ENCODE data around the gene PRIMPOL.
A peak's percentile ranks its signal among the peaks of the same experiment; 100 is the strongest.
"Not testable (repeated sequence)": the region's sequence is repeated elsewhere in the genome, so short reads cannot be mapped to it uniquely, and the experiment has no call there.

Gene PRIMPOL, protein sequence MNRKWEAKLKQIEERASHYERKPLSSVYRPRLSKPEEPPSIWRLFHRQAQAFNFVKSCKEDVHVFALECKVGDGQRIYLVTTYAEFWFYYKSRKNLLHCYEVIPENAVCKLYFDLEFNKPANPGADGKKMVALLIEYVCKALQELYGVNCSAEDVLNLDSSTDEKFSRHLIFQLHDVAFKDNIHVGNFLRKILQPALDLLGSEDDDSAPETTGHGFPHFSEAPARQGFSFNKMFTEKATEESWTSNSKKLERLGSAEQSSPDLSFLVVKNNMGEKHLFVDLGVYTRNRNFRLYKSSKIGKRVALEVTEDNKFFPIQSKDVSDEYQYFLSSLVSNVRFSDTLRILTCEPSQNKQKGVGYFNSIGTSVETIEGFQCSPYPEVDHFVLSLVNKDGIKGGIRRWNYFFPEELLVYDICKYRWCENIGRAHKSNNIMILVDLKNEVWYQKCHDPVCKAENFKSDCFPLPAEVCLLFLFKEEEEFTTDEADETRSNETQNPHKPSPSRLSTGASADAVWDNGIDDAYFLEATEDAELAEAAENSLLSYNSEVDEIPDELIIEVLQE

DNA sequence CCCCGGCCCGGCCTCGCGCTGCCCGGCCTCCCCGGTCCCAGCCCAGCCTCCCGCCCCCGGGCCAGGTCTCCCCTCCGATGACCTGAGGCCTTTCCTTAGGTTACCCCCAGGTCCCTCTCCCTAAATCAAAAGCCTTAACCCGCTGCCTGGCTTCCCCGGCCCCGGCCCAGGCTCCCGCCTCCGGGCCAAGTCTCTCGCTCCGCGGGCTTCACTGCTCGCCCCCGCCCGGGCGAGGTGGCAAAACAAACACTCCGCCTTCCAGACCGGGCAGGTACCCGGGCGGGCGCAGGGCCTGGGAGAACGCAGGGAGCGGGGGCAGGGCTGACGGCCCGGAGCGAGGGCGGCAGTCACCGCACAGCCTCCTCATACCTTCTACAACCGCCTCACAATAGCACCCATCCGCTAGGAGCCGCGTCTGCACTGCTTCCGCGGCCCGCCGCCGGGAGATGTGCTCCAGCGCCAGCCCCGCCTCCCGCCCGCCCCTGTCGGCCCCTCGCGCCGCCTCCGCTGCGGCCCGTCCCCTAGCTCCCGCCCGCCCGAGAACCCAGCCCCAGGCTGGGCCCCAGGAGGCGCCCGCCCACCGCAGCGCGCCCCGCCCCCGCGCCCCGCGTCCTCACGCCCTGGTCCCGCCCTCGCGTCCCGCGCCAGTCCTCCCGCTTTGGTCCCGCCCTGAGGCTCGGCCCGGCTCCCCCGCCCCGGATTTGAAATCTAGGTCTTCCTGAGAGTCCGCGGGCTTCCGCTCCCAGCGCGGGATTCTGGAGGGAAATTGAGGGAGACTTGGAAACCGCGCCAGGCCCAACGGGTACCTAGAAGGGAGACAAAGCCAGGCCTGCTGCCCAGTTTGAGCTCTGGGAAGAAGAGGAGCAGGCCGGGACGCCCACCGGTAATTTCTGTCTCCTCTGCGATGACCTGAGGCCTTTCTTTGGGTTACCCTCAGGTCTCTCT is at the start of gene PRIMPOL, which contains the start of gene CASP3:
Gene PRIMPOL (plus strand): TSS at position 713 of the 945 bp plus-strand sequence. CDS start 7,403 bp downstream, outside the sequence.
Gene CASP3 (minus strand): TSS at position 422 of the 945 bp plus-strand sequence. CDS start 10,994 bp downstream, outside the sequence.
- peak; percentile 25 for DNase-seq (ENCODE audit: low spot score)

DNA sequence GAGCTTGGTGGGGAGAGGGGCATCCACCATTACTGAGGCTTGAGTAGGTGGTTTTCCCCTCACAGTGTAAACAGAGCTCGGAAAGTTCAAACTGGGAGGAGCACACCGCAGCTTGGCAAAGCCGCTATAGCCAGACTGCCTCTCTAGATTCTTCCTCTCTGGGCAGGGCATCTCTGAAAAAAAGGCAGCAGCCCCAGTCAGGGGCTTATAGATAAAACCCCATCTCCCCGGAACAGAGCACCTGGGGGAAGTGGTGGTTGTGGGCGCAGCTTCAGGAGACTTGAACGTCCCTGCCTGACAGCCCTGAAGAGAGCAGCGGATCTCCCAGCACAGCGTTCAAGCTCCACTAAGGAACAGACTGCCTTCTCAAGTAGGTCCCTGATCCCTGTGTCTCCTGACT is 48.6 kb upstream of the PRIMPOL start:
- not testable (repeated sequence) for DNase-seq (ENCODE audit: low spot score)

DNA sequence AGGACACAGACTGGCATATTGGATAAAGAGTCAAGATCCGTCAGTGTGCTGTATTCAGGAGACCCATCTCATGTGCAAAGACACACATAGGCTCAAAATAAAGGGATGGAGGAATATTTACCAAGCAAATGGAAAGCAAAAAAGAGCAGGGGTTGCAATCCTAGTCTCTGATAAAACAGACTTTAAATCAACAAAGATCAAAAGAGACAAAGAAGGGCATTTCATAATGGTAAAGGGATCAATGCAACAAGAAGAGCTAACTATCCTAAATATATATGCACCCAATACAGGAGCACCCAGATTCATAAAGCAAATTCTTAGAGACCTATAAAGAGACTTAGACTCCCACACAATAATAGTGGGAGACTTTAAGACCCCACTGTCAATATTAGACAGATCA is 46.7 kb upstream of the PRIMPOL start:
- DNase-seq (ENCODE audit: low spot score): not testable (repeated sequence)

DNA sequence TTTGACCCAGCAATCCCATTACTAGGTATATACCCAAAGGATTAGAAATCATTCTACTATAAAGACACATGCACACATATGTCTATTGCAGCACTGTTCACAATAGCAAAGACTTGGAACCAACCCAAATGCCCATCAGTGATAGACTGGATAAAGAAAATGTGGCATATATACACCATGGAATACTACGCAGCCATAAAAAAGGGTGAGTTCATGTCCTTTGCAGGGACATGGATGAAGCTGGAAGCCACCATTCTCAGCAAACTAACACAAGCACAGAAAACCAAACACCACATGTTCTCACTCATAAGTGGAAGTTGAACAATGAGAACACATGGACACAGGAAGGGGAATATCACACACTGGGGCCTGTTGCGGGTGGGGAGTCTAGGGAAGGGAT is 42.1 kb upstream of the PRIMPOL start:
- not testable (repeated sequence) for DNase-seq (ENCODE audit: low spot score)

DNA sequence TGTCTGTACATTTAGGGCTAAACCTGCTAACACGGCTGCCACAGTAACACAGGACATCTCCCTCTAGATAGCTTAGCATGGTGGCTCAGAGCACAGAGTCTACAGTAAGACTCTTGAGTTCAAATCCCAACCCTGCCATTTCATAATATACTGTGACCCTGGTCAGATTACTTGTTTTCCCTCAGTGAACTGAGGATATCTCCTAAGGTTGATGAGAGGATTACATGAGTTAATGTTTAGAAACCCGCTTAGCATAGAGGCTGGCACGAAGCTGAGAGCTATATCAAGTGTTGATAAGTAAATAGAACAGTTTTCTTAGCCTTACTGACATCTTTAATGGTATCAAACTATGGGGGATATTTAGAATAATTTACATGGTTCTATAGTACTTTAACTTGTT is 37.5 kb upstream of the PRIMPOL start:
- DNase-seq (ENCODE audit: low spot score): no peak

DNA sequence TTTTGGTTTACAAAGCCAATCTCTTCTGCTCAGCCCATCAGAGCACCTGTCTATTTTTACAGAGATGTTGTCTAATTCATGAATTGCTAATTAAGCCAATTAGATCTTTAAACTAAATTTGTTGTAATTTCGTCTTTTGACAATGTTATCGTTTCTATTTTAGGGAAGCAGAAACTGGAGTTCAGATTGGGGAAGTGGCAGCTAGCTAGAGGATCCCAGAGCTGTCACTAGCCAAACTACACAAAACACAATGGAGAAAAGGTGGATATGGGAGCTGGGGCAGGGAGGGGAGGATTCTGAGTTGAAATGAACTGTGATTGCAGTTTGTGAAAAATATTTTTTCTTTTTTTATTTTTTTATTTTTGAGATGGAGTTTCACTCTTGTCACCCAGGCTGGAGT is 36.1 kb upstream of the PRIMPOL start:
- DNase-seq (ENCODE audit: low spot score): no peak

DNA sequence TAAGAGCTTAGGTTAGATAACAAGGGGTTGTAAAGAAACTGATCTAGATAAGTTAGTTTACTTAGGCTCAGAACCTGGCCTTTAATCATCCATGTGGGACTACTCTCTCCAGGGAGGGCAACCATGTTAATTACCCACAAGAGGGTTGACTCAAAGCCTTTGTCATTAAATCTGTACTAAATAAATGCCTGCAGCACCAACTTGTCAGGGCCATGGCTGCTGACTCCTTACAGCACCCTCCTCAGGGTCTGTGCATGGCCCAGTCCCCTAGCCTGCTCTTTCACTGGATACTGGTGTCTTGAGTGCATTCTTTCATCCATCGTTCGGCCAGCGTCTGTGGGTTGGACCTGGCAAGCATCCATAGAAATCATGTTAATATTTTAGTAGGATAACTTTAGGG is 35.0 kb upstream of the PRIMPOL start:
- no peak for DNase-seq (ENCODE audit: low spot score)

DNA sequence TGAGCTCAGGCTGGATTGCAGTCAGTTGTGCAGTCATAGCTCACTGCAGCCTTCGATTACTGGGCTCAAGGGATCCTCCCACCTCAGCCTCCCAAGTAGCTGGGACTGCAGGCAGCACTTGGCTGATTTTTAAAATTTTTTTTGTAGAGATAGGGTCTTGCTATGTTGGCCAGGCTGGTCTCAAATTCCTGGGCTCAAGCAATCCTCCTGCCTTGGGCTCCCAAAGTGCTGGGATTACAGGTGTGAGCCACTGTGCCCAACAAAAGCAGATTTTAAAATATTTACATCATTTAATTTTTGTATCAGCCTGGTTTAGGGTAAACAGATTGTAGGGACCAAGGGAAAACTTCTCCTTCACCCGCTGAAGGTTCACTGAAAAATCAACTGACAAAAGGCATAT is 33.4 kb upstream of the PRIMPOL start:
- not testable (repeated sequence) for DNase-seq (ENCODE audit: low spot score)

DNA sequence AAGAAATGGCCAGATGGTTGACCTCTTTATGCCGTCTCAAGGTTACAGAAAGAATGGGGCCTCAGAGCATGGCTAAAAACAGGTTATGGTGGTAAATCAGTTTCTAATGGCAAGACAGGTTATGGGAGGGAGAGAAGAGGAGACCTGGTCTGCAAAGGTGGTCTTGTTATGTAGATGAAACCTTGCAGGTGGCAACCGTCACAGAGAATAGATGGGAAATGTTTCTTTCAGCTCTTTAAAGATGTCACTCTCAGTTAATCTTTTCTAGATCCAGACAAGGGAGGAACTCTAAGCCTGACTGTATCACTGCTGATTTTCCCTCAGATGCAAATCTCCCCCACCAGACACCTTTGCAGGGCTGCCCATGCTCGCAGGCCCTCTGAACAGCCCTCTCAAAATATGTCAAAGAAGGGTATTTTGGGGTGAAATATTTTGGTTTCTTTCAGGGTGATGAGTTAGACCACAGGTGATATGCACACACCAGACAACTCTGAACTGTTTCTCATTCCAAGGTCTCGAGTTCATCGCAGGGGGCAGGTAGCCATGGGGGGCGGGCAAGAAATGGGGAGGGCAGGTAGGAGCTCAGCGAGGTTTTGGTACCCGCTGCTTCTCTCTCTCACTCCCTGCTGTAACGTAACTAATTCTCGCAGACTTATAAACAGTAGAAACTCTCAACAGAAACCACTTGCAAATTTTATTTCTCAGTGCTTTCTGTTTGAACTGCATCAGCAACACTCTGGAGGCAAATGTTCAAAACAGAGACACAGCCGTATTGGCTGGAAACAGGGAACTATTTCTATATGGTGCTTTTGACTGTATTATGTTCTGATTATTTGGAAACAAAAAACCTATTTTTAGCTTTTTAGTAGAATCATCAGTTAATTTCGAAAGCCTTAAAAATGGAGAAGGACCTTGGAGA is 32.6 kb upstream of the PRIMPOL start:
- DNase-seq (ENCODE audit: low spot score): no peak

DNA sequence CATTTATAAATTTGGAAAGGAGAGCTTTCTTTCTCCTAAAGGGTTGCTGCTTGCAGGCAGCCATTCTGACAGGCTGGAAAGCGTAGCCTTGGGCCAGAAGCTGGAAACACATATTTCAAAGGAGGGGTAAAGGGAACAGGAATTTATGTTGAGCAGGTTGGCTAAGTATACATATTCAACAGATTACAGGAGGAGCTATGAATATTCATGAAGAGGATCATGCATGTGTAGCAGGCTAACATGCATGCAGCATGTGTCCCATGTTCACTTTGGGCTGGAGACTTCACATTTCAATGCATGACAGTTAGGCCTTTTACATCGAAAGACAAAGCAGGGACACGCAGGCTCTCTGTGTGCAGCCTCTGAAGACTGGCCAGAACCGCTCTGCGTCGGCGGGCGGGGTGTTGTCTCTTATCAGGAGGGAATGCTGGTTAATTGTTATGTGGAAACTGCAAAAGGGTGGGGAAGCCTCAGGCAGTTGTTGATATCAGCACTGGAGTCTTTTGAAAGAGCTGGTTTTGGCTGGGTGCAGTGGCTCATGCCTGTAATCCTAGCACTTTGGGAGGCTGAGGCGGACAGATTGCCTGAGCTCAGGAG is 31.8 kb upstream of the PRIMPOL start:
- no peak for DNase-seq (ENCODE audit: low spot score)

DNA sequence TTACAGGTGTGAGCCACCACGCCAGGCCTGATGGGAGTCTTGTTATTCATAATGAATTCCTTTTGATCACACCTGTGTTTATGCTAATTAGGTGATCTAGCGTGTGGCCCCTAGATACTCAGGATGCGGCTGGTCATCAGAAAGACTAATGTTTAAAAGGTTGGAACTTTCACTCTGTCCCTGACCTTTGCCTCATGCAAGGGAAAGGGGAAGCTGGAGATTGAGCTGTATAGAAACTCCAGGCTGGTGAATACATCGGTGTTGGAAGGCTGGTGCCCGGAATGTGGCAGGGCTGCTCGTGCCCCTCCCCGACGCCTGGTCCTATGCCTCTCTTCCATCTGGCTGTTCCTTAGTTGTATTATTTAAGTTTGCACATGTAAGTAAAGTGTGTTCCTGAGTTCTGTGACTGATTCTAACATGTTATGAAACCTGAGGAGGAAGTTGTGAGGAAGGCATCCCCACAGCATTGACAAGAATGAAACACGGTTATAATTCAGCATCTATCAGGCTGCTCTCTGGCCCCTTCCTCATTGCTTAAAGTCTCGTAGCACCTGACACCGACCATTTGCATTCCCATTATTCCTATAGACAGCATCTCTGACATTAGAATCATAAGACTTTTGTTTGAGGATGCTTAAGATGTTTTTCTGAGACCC is 29.2 kb upstream of the PRIMPOL start:
- no peak for DNase-seq (ENCODE audit: low spot score)

DNA sequence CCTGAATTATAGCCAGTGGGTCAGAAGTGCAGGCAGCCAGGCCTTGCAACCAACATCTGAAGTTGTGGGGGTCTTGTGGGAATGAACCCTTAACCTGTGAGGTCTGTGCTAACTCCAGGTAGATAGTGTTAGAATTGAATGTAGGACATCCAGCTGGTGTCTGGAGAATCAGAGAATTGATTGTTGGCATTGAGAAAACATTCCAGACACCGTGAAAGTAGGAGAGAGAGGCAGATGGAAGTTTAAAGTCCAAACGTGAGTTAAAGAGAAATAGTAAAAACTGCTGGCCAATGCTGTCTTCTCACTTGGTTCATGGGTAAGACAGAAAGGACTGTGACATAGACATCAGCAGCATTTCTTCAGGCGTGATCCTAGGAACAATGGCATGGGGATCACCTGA is 28.0 kb upstream of the PRIMPOL start:
- DNase-seq (ENCODE audit: low spot score): no peak

DNA sequence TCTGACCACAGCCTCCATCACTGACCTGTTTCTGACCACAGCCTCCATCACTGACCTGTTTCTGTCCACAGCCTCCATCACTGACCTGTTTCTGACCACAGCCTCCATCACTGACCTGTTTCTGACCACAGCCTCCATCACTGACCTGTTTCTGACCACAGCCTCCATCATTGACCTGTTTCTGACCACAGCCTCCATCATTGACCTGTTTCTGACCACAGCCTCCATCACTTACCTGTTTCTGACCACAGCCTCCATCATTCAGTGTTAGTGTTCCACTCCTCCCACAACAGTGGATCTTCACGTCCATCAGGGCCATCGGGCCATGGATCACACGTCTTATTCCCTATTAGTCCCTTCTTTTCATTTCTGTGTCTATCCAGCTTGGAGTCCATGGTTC is 25.0 kb upstream of the PRIMPOL start:
- not testable (repeated sequence) for DNase-seq (ENCODE audit: low spot score)

DNA sequence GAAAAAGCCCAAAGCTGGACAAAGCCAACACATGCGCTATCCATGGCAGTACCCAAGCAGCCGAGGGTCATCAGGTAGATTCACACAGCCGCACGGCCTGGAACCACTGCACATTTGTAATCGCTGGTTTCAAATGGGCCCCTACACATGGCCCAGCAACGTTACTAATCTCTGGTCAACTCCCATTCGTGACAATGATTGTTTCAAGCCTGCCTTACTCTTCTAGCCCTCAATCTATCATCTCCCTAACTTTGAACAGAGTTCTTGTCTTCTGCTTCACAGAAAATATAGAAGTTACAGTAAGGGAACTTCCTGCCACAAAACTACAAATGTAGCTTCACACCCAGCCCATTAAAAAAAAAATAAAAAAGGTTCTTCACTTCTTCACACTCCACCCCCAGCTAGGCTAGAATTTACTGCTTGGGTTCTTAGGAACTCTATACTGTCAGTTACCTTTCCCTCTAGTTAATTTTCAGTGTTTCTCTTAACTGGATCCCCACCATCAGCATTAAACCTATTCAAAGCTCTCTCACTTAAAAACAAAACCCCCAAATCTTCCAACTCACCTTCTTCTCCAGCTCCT is 24.5 kb upstream of the PRIMPOL start:
- no peak for DNase-seq (ENCODE audit: low spot score)

DNA sequence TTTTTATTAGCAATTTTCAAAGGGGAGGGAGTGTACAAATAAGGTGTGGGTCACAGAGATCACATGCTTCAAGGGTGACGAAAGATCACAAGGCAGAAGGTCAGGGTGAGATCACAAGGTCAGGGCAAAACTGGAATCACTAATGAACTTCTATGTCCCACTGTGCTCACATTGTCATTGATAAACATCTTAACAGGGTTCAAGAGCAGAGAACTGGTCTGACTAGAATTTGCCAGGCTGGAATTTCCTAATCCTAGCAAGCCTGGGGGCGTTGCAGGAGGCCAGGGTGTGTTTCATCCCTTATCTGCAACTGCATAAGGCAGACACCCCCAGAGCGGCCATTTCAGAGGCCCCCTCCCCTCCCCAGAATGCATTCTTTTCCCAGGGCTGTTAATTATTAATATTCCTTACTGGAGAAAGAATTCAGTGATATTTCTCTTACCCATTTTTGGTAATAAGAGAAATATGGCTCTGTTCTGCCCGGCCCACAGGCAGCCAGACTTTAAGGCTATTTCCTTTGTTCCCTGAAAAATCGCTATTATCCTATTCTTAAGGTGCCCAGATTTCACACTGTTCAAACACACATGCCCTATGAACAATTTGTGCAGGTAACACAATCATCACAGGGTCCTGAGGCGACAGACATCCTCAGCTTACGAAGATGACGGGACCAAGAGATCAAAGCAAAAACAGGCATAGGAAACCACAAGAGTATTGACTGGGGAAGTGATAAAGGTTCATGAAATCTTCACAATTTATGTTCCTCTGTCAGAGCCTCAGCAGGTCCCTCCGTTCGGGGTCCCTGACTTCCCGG is 23.5 kb upstream of the PRIMPOL start:
- DNase-seq (ENCODE audit: low spot score): not testable (repeated sequence)

DNA sequence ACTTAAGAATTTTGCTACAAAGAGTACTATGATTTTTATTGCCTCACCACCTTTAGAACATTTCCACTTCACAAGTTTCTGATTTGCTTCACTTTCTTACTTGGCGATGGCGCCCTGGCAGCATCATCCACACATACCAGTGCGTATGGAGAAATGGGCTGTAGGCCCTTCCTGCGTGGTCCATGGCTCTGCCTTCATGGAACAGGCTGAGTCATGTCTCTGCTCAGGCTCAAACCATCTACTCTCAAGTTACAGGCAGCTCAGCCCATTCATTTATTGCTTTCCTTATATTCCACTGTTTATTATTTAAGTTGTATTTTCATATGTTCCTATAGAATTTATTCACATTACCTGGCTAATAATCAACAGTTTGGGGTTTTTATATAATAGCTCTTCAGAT is 21.4 kb upstream of the PRIMPOL start:
- no peak for DNase-seq (ENCODE audit: low spot score)

DNA sequence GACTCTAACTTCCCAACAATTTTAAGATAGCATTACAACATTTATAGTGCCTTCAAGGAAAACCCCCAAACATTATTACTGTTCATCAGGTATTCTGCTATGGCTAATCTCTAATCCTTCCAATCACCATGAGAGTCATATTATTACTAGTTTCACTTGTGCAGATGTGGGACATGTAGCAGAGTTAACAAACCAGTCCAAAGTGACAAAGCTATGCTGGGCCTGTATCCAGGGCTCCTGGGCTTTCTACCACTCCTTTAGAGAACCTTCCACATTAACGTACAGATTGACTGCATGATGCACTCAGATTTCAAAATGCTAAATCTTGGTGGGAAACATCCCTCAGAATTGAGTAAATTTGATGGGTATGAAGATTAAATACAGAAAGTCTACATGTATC is 16.7 kb upstream of the PRIMPOL start:
- no peak for DNase-seq (ENCODE audit: low spot score)

DNA sequence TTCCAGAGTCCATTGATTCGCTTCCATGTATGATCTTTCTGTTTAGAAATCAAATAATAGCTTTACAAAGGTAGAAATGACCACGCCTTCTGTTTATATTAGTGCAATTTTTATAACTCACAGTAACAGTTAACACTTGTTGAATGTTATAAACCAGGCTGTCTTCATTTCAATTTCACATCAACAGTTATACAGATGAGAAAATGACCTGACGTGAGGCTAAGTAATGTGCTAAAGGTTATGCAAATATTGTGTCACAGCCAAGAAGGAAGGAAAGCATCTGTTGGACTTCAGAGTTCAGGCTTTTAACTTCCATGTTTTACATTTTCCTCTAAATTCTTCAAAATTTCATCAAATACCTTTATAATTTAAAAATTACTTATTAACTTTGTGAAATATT is 14.2 kb upstream of the PRIMPOL start:
- no peak for DNase-seq (ENCODE audit: low spot score)

DNA sequence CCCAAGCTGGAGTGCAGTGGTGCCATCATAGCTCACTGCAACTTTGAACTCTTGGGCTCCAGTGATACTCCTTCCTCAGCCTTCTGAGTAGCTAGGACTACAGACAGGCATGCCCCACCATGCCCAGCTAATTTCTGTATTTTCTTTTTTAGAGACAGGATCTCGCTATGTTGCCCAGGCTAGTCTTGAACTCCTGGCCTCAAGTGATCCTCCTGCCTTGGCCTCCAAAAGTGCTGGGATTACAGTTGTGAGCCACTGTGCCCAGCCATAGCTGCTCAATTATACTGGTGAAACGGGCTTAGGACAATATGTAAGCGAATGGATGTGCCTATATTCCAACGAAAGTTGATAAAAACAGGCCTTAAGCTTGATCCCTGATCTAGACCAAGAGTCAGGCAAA is 13.4 kb upstream of the PRIMPOL start:
- DNase-seq (ENCODE audit: low spot score): no peak

Data from HuH-7.5 (cell line).